H9 (cell line): Measurements from ENCODE around the gene SPATS2. TPM values are rescaled to one million over a fixed set of nuclear protein-coding genes. Genes with fewer than 3 reads are reported as not detected.

Experiments
- DNase-seq: peaks from one replicate; pipeline ENCODE4 v3.0.0-alpha.2; 2017
- H2AFZ ChIP-seq: one replicate; pipeline ENCODE4 v1.6.1; 2013; ENCODE audit warnings: mild to moderate bottlenecking, low read length, control low read depth, moderate library complexity
- H2AK5ac ChIP-seq: 2 replicates; pipeline ENCODE4 v1.6.1; 2013; ENCODE audit warnings: low read length, control low read depth, mixed read lengths; ENCODE audit not compliant: insufficient read length
- H2BK120ac ChIP-seq: one replicate; pipeline ENCODE4 v1.6.1; 2013; ENCODE audit warnings: low read depth, mild to moderate bottlenecking, low read length, control low read depth, inconsistent platforms; ENCODE audit not compliant: poor library complexity, severe bottlenecking
- H2BK12ac ChIP-seq: 2 replicates; pipeline ENCODE4 v1.6.1; 2013; ENCODE audit warnings: low read length, control low read depth, mixed read lengths, low read depth; ENCODE audit not compliant: insufficient read length
- H2BK15ac ChIP-seq: 2 replicates; pipeline ENCODE4 v1.6.1; 2013; ENCODE audit warnings: low read depth, low read length, control low read depth
- H2BK20ac ChIP-seq: one replicate; pipeline ENCODE4 v1.6.1; 2013; ENCODE audit warnings: low read depth, mild to moderate bottlenecking, low read length, control low read depth, inconsistent platforms; ENCODE audit not compliant: poor library complexity, severe bottlenecking
- H2BK5ac ChIP-seq: 2 replicates; pipeline ENCODE4 v1.6.1; 2013; ENCODE audit warnings: low read length, control low read depth, mixed read lengths; ENCODE audit not compliant: insufficient read length
- H3K14ac ChIP-seq: 2 replicates; pipeline ENCODE4 v1.6.1; 2013; ENCODE audit warnings: low read length, control low read depth; ENCODE audit not compliant: insufficient read depth
- H3K18ac ChIP-seq: 2 replicates; pipeline ENCODE4 v1.6.1; 2013; ENCODE audit warnings: low read depth, mild to moderate bottlenecking, mixed read lengths, low read length, control low read depth; ENCODE audit not compliant: insufficient read length
- H3K23ac ChIP-seq: 2 replicates; pipeline ENCODE4 v1.6.1; 2013; ENCODE audit warnings: low read length, control low read depth, mixed read lengths, low read depth; ENCODE audit not compliant: insufficient read length
- H3K23me2 ChIP-seq: 2 replicates; pipeline ENCODE4 v1.6.1; 2013; ENCODE audit warnings: low read depth, mild to moderate bottlenecking, mixed read lengths, low read length, control low read depth; ENCODE audit not compliant: insufficient read length, poor library complexity, severe bottlenecking
- H3K27ac ChIP-seq: 2 replicates; pipeline ENCODE4 v1.5.1; 2013; ENCODE audit warnings: low read length, control low read depth, mixed read lengths, low read depth; ENCODE audit not compliant: insufficient read length
- H3K27me3 ChIP-seq: 2 replicates; pipeline ENCODE4 v1.6.1; 2013; ENCODE audit warnings: low read length, control low read depth, inconsistent platforms; ENCODE audit not compliant: insufficient read depth
- H3K4ac ChIP-seq: 2 replicates; pipeline ENCODE4 v1.6.1; 2013; ENCODE audit warnings: low read depth, mild to moderate bottlenecking, control low read depth, inconsistent platforms, low read length, moderate library complexity
- H3K4me1 ChIP-seq: 2 replicates; pipeline ENCODE4 v1.6.1; 2013; ENCODE audit warnings: low read length, control low read depth, inconsistent platforms; ENCODE audit not compliant: insufficient read depth
- H3K4me2 ChIP-seq: 2 replicates; pipeline ENCODE4 v1.6.1; 2013; ENCODE audit warnings: low read length, control low read depth, mixed read lengths; ENCODE audit not compliant: insufficient read length, insufficient read depth
- H3K56ac ChIP-seq: 2 replicates; pipeline ENCODE4 v1.6.1; 2013; ENCODE audit warnings: low read depth, mild to moderate bottlenecking, mixed read lengths, low read length, control low read depth; ENCODE audit not compliant: insufficient read length
- H3K79me1 ChIP-seq: 2 replicates; pipeline ENCODE4 v1.6.1; 2013; ENCODE audit warnings: low read depth, mild to moderate bottlenecking, moderate library complexity, low read length, control low read depth, inconsistent platforms; ENCODE audit not compliant: insufficient read depth, poor library complexity, severe bottlenecking
- H3K79me2 ChIP-seq: 2 replicates; pipeline ENCODE4 v1.6.1; 2013; ENCODE audit warnings: low read length, control low read depth, inconsistent platforms; ENCODE audit not compliant: insufficient read depth
- H3K9ac ChIP-seq: 2 replicates; pipeline ENCODE4 v1.6.1; 2013; ENCODE audit warnings: low read length, control low read depth, mixed read lengths; ENCODE audit not compliant: insufficient read length; ENCODE audit errors: extremely low read depth
- H3K9me3 ChIP-seq: one replicate; pipeline ENCODE4 v1.6.1; 2013; ENCODE audit warnings: low read depth, low read length, inconsistent platforms; ENCODE audit not compliant: control insufficient read depth
- H3T11ph ChIP-seq: one replicate; pipeline ENCODE4 v1.6.1; 2013; ENCODE audit warnings: mild to moderate bottlenecking, low read length, control low read depth, inconsistent platforms
- H4K20me1 ChIP-seq: one replicate; pipeline ENCODE4 v1.6.1; 2013; ENCODE audit not compliant: control insufficient read depth, insufficient read length, insufficient read depth
- H4K5ac ChIP-seq: 2 replicates; pipeline ENCODE4 v1.6.1; 2013; ENCODE audit warnings: low read depth, mild to moderate bottlenecking, mixed read lengths, low read length, control low read depth; ENCODE audit not compliant: insufficient read length
- H4K8ac ChIP-seq: replicated peaks from 2 replicates; pipeline ENCODE4 v1.6.1; 2013; ENCODE audit warnings: low read length, control low read depth, mixed read lengths, low read depth; ENCODE audit not compliant: insufficient read length
- H4K91ac ChIP-seq: 2 replicates; pipeline ENCODE4 v1.6.1; 2013; ENCODE audit warnings: low read depth, mild to moderate bottlenecking, moderate library complexity, mixed read lengths, low read length, control low read depth; ENCODE audit not compliant: insufficient read length
- H3K27ac Mint-ChIP-seq, 3 experiments: 2 replicates in 2 of 3; 3 replicates in 1 of 3; pipeline ENCODE4 v1.8.0; 2020 to 2021; ENCODE audit warnings: mixed read lengths in 3 of 3, mild to moderate bottlenecking in 1 of 3, moderate library complexity in 1 of 3
- H3K27me3 Mint-ChIP-seq: 2 replicates; pipeline ENCODE4 v1.8.0; 2021; ENCODE audit warnings: low read depth, mild to moderate bottlenecking, moderate library complexity, mixed read lengths
- H3K36me3 Mint-ChIP-seq, 3 experiments: 2 replicates in 2 of 3; 3 replicates in 1 of 3; pipeline ENCODE4 v1.8.0; 2020 to 2021; ENCODE audit warnings: low read depth in 3 of 3, mixed read lengths in 3 of 3; ENCODE audit not compliant: insufficient read depth in 1 of 3
- H3K4me1 Mint-ChIP-seq, 2 experiments: 2 replicates each; pipeline ENCODE4 v1.8.0; 2020; ENCODE audit warnings: mixed read lengths in 2 of 2
- H3K4me3 Mint-ChIP-seq, 2 experiments: 2 replicates in 1 of 2; 3 replicates in 1 of 2; pipeline ENCODE4 v1.8.0; 2020 to 2021; ENCODE audit warnings: mild to moderate bottlenecking in 2 of 2, mixed read lengths in 2 of 2, moderate library complexity in 1 of 2
- H3K9me3 Mint-ChIP-seq, 2 experiments: 2 replicates in 1 of 2; 3 replicates in 1 of 2; pipeline ENCODE4 v1.8.0; 2020; ENCODE audit warnings: mild to moderate bottlenecking in 2 of 2, mixed read lengths in 2 of 2, moderate library complexity in 1 of 2
- CTCF ChIP-seq: fragments of 200-600 bp; sonication (generic); conservative IDR thresholded peaks from 3 replicates; pipeline ENCODE4 v1.8.0; 2021; ENCODE audit warnings: antibody characterized with exemption, mild to moderate bottlenecking
- total RNA-seq: library from RNA; stranded (reverse); gene quantifications from 2 replicates; pipeline ENCODE4 v1.2.1, GENCODE V29; 2021

Gene SPATS2
- total RNA-seq, 1 experiment from 2014 or later = 17.1 TPM

DNA sequence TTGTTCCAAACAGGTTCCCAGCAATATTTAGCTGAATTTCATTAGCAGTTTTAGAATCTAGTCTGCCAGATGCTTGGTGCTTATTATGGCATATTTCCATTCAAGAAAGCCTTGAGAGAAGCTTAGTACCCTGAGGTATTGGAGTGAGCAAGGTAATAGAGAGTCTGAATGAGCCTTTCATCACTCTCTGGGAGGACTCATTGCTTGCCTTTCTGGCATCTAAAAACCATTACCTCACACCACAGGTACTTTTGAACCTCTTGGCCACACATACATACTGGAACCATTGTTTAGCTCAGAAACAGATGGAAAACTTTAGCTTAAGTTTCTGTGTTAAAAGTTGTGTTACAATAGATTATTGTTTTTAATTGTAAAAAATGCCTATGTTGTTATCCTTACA is 144.1 kb downstream of the SPATS2 start:
- no peaks in the 10 kb centered on the region for H4K20me1 ChIP-seq
- no peak overlapping the region for H2BK5ac ChIP-seq
- no peaks in the 10 kb centered on the region for H3K79me1 ChIP-seq
- no peak for DNase-seq
- H4K5ac ChIP-seq = no peak overlapping the region
- no peak overlapping the region for H3K4ac ChIP-seq
- Mint-ChIP-seq H3K4me3 (no peak overlapping the region), H3K36me3 (peaks cover 0 to 4% (median 0%) of the 10 kb centered on the region in 3 experiments; a peak in 1 of 7 replicates), H3K9me3 (no peaks in the 10 kb centered on the region), H3K4me1 (no peaks in the 10 kb centered on the region), H3K27ac (no peak overlapping the region), H3K27me3 (no peaks in the 10 kb centered on the region; the same call in 1 of the 2 replicates)
- H3K79me2 ChIP-seq = no peaks in the 10 kb centered on the region
- no peak overlapping the region for H2AFZ ChIP-seq
- H3K27ac ChIP-seq = no peak overlapping the region
- H2BK20ac ChIP-seq = no peak overlapping the region
- no peaks in the 10 kb centered on the region for H3K4me1 ChIP-seq
- no peak overlapping the region for H2BK12ac ChIP-seq
- H3K27me3 ChIP-seq = no peaks in the 10 kb centered on the region
- no peak overlapping the region for H3K9ac ChIP-seq
- no peak overlapping the region for H3K14ac ChIP-seq
- H3K9me3 ChIP-seq = no peaks in the 10 kb centered on the region
- H4K8ac ChIP-seq = no peak overlapping the region
- H3T11ph ChIP-seq = no peak overlapping the region
- no peak overlapping the region for H3K56ac ChIP-seq
- no peak overlapping the region for H2BK120ac ChIP-seq
- H4K91ac ChIP-seq = no peak overlapping the region
- H2BK15ac ChIP-seq = no peak overlapping the region
- no peaks in the 10 kb centered on the region for H3K23me2 ChIP-seq
- no peak overlapping the region for H3K18ac ChIP-seq
- H3K23ac ChIP-seq = no peak overlapping the region
- no peak overlapping the region for H2AK5ac ChIP-seq
- no peak overlapping the region for H3K4me2 ChIP-seq
- TF ChIP-seq CTCF = no peak
